NOMO-1 treated with DMSO at 0.1 percent for 48 hours (cell line): Measurements from ENCODE around the gene DCST2.

Experiments used
- DNase-seq: peaks from one replicate; lab custom pipeline; 2025; ENCODE audit not compliant: unreplicated experiment; lab: John Stamatoyannopoulos, UW

DCST2 gene

GRCh38 chr1:155033524-155033923 is at the start of gene DCST2, which contains the start of gene DCST1:
DCST2 (minus strand) TSS chr1:155033781; CDS start chr1:155033701, 80 bp downstream.
DCST1 (plus strand) TSS chr1:155033824; CDS start chr1:155034037, 213 bp downstream.
- no peak for DNase-seq

GRCh38 chr1:155083052-155083541 is 49.5 kb upstream of the DCST2 start:
- no peak for DNase-seq

GRCh38 chr1:155082301-155083051 is 48.9 kb upstream of the DCST2 start:
- no peak for DNase-seq

DNA sequence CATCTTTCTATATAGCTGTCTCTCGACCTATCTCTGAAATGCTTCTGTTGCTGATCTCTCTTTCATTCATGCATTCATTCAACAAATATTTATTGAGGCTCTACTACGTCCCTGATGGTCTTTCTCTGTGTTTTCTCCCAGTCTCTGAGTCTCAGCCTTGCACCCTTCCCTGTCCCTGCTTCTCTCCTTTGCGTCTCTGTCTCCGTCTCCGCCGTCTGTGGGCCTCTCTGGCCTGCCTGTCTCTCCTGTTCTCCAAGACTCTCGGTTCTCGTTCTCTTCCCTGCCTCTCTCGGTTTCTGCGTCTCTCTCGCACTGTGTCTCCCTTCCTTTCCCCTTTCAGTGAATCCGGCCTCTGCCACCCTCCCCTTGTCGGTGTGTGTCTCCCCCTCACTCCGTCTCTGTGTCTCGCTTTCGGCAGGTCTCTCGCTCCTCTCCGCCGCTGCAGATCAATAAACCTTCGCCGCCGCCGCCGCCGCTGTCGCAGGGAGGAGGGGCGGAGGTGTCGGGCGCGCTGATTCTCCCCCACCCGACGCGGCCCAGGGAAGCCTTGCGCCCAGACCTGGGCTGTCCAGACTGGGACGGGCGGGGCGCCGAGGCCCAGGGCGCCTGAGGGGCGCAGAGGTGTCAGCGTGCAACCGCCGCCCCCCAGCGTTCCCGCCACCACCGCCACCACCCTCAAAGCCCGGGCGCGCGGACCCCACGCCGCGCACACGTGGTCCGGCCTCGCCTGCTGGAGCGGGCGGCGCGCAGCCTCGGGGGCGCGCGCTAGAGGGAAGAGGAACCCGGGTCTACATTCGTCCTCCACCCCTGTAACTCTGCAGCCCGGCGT is 48.1 kb upstream of the DCST2 start:
- peak; percentile 15 for DNase-seq

DNA sequence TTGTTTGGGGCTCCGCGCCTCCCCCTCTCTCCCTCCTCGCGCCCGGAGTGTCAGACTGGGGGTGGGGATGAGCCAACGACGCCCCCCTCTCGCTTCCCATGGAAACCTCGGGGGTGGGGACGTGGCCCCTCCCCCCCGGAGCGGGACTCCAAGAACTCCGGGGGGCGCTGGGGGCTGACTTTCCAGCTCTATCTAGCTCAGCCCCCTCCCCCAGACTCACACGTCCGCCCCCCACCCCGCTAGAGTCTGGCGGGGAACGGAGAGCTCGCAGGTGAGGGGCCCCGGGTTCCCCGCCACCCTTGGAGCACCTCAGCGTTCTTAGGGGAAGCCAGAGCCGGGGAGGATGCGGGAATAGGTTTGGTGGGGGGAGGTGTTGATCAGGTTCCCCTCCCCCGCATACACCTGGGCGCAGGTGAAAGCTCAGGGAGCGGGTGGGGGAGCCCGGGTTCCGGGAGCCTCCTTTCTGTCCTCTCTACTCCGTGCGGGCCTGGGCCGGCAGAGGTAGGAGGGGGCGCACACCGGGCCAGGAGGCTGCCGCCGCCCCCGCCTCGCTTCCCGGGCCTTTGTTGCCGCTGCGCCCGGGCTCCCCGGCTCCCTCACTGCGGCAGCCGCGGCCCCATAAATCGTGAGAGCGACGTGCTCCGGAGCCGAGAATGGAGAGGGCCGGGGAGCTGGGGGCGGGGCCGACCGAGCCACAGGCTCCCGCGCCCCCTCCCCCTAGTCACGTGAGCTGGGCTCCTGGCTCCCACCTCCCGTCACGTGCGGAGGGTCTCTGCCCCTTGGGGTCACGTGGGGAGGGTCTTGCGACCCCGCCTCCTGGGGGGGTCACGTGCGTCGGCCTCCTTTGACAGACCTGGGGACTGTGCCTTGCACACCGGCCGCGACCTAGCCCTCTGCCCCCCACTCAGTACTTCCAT is 47.0 kb upstream of the DCST2 start:
- DNase-seq = no peak

DNA sequence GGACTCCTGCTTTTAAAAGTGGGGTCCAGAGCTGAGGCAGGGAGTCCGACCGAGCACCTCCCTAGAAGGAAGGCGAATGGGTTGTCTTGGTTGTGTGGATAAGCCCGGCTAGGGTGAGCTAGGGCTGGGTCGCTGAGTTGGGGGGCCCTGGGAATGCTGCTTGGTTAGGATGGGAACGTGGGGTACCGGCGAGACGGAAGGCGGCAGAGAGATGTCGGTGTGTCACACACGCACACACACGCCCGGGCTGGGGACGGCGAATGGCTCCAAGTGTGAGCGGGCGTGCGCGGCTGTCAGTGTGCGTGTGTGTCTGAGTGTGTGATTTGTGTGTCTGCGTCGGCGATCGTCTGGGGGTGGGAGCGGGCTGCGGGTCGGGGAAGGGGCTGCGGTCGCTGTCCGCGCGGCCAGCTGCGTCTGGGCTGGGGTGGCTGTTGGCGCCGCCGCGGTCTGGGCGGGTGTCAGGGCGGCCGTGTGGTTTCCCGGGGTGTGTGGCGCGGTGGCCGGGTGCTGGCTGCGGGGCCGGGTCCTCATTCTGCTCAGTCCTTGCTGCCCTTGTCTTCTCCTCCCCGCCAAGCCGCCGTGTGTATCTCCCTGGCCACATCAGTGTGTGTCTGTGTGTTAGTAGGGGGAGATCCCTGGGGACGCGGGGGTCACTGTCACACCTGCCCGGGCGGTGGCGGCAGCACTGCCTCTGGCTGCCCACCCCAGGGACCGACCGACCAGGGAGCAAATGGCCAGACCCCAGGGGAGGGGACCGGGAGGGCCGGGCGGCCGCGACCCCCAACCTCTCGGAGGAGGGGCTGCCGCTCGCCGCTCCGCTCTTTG is 46.1 kb upstream of the DCST2 start:
- no peak for DNase-seq

- DNase-seq = no peak
Measured at GRCh38 chr1:155079210-155079486, 45.6 kb upstream of the DCST2 start.

DNA sequence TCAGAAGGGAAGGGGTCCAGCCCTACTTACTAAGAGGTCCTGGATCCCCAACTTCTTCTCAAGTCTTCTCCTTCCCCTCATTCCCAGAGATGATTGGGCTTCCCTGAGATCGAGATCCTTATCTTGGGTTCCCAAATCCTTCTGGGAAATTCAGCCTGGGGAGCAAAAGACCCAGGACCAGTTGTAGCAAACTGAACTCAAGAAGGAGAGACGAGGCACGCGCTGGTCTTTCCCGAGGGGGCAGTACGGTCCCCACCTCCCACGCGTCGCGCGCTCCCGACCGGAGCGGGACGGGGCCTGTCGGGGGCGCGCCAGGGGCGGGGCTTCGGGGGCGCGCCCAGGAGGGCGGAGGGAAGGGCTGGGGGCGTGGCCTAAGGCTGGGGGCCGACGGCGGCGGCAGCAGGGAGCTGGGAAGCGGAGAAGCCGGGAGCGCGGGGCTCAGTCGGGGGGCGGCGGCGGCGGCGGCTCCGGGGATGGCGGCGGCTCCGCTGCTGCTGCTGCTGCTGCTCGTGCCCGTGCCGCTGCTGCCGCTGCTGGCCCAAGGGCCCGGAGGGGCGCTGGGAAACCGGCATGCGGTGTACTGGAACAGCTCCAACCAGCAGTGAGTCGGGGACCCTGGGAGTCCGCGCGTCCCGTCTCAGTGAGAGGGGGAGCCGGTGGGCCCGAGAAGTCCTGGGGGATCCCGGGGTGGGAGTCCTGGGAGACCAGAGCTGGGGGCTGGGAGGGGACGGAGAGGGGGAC is 45.1 kb upstream of the DCST2 start, which contains the start of gene EFNA3:
Gene EFNA3, plus strand, starts transcription at position 369 of the 741 bp plus-strand sequence. Its CDS starts 105 bp downstream, at position 474.
- DNase-seq = peak; percentile 17

DNA sequence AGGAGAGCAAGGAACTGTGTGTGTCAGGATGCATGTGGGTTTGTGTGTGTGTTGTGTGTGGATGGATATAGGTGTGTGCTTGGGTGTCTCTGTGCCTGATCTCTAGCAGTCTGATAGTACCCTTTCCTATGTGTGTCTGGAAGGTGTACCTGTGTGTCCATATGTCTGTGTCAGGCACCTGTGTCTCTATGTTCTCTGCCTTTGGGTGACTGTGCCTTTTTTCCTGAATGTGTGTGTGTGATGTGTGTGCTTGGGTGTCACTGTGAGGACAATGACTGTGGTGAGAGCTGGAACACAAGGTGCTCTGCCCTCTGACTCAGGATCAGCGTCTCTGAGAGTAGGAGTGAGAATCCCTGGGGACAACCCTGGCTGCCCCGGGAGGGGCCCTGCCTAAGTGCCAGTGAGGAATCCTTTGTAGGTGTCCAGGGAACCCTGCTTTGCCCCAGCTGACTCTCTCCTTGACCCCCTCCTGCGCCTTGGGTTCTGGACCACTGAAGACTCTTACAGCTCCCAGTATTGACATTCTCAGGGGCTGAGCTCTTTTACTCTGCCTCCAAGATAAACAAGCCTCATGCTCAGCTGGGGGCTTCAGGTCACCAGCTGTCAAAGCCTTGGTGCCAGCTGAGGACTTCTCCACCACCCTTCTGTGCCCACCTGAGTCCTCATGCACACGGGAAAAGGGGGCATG is 44.3 kb upstream of the DCST2 start:
- DNase-seq = no peak

DNA sequence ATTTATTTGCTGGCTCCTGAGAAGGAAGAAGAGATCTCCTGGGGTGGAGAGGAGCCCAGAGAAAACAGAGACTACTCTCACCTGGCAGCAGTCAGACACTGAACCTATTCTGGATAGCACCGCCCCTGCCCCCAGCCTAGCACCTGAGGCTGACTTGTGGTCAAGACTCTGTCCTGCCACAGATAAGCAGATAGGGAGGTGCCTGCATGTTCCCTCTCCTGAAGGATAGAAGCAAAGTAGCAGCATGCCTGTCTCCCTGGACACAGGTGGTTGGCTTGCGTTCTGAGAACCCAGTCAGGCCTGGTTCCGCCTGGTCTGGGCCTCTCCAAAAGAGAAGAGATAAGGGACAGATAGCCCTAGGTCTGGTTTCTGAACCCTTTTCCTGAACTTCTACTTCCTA is 43.8 kb upstream of the DCST2 start:
- DNase-seq = no peak

- no peak for DNase-seq
Measured at GRCh38 chr1:155076371-155076770, 42.8 kb upstream of the DCST2 start.

DNA sequence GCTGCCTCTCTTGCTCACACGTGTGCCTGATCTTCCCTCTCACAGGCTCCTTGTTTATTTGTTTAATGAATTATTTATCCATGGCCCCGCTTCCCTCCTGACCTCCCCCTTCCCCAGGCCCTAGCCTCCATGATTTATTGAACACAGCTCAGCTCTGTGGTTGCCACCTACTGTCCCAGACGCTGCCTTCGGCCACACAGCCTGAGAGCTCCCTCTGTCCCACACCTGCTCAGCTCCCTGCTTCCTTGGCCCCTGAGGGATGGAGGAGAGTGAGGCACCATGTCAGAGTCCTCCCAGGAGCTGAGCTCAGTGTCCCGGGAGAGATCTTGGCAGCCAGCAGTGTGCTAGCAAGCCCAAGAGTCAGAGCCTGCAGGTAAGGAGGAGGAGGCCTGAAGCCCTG is 42.0 kb upstream of the DCST2 start:
- no peak for DNase-seq

GRCh38 chr1:155073377-155074242 is 40.0 kb upstream of the DCST2 start:
- no peak for DNase-seq

DNA sequence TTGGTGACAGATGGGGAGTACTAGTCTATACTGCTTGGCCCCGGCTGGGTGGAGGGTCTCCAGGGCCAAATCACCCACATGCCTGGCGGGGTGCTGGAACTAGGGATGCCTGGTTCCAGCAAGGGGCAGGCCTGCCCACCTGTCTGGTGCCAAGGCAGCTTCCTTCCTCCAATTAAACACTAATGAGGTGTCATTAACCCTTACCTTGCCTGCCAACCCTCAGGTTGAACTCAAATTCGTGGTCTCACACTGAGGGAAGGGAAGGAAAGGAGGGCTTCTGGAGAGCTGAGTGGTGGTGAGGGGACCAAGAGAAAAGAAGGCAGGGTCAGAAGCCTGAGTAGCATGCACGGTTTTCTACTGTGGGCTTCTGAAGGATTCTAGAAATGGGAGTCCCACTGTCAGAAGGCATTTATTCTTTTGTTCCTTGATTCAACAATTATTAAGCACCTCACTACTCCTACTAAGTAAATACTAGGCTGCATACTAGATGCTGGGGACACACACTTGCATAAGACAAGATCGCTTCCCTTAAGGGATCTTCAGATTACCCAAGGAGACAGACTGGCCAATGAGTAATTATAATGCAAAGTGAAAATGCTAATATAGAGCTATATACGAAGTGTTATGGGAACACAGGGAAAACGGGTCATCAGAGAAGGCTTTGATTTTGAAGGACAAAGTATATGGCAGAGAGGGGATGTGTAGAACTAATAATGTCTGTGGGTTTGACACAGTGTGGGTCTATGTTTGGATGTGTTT is 39.1 kb upstream of the DCST2 start:
- no peak for DNase-seq

DNA sequence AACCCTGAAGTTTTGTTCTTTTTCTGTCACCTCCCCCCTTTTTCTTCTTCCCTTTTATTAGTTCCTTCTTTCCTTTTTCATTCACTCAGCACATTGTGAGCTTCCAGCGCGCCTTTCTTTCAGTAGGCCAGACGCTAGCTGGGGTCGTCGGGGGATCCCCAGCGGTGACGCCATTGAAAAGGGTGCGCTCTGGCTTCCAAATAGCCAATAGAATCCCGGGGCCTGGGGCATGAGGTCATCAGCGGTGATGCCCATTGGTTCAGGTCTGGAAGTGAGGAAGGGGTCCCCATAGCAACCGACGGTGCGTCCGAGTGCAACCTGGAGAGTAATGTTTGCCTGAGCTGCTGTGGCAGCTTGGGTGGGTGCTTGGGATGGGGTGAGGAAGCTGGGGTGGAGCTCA is 38.1 kb upstream of the DCST2 start:
- DNase-seq = no peak

DNA sequence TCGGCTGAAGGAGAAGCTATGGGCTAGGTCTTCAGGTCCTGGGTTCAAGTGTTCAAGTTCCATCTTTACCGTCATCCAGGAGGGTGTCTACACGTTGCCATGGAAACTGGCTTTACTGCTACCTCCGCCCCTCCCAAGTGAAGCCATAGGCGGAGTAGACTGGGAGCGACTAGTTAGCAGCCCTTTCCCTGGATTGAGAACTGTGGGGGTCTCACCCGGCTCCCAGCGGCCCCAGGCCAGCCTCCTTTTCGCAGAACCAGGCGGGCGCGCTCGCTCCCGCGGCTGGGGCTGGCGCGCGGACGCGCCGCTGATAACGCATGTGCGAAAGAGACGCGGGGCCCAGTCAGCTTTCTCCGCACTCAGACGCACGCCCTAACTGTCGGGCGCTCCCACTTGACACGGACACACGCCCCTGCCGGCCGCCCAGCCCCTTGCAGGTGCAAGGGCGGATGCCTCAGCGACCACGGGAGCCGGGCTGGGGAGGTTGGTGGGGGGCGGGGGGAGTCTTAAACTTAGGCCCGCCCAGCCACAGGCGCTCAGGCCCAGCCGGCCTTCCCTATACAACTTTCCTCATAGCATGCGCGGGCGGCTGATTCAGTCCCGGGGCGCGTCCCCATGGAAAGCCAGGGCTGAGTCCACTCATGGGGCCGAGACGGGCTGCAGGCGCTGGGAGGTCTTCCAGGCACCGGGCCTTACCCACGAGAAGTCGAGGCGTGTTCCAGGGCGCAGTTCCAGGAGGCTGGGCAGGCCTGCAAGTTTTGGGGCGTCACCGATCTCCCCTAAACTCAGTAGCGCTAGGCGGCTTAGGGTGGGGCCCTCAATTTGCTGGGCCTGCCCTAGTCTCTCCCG is 37.4 kb upstream of the DCST2 start:
- DNase-seq = peak; percentile 83
